ENCODE results near the gene CUL9.

The CUL9 gene

GRCh38 chr6:43255408-43256054 is 73.5 kb downstream of the CUL9 start:
- no peaks in the 10 kb centered on the region for H3K9me3 ChIP-seq
- H3K36me3 ChIP-seq, result no peaks in the 10 kb centered on the region
- H3K27ac ChIP-seq, result no peak overlapping the region
- no peak overlapping the region for H3K4me3 ChIP-seq (ENCODE audit: low read depth in 1 of 2, low read length in 1 of 2)
- no peaks in the 10 kb centered on the region for H3K4me1 ChIP-seq (ENCODE audit: control insufficient read depth in 1 of 2, insufficient read depth in 1 of 2, low read depth in 1 of 2, low read length in 1 of 2)
- no peak for TF ChIP-seq CTCF (IDR thresholded peaks at IDR 0.05)
- peaks cover 72% of the 10 kb centered on the region for H3K27me3 ChIP-seq

- Histone ChIP-seq H3K27me3 (peaks cover 59% of the 10 kb centered on the region), H3K9me3 (no peaks in the 10 kb centered on the region)
Measured at GRCh38 chr6:43256670-43257366, 74.8 kb downstream of the CUL9 start.

GRCh38 chr6:43257367-43258145 is 75.6 kb downstream of the CUL9 start:
- H3K4me3 ChIP-seq (ENCODE audit: low read depth in 1 of 2, low read length in 1 of 2), result no peak overlapping the region
- H3K9me3 ChIP-seq, result no peaks in the 10 kb centered on the region
- H3K4me1 ChIP-seq (ENCODE audit: control insufficient read depth in 1 of 2, insufficient read depth in 1 of 2, low read depth in 1 of 2, low read length in 1 of 2), result no peaks in the 10 kb centered on the region
- no peak for TF ChIP-seq CTCF (IDR thresholded peaks at IDR 0.05)
- H3K27me3 ChIP-seq, result peaks cover 52% of the 10 kb centered on the region
- H3K27ac ChIP-seq, result no peak overlapping the region
- H3K36me3 ChIP-seq, result no peaks in the 10 kb centered on the region

More at GRCh38 chr6:43256670-43257366, 74.8 kb downstream of the CUL9 start:
- H3K36me3 ChIP-seq, result no peaks in the 10 kb centered on the region
- TF ChIP-seq CTCF (IDR thresholded peaks at IDR 0.05), result no peak
- no peak overlapping the region for H3K27ac ChIP-seq
- H3K4me3 ChIP-seq (ENCODE audit: low read depth in 1 of 2, low read length in 1 of 2), result no peak overlapping the region
- H3K4me1 ChIP-seq (ENCODE audit: control insufficient read depth in 1 of 2, insufficient read depth in 1 of 2, low read depth in 1 of 2, low read length in 1 of 2), result no peaks in the 10 kb centered on the region

GRCh38 chr6:43258180-43258579 is 76.2 kb downstream of the CUL9 start:
- Histone ChIP-seq H3K27ac (no peak overlapping the region), H3K36me3 (no peaks in the 10 kb centered on the region), H3K9me3 (no peaks in the 10 kb centered on the region), H3K4me1 (ENCODE audit: control insufficient read depth in 1 of 2, insufficient read depth in 1 of 2, low read depth in 1 of 2, low read length in 1 of 2) (no peaks in the 10 kb centered on the region), H3K27me3 (peaks cover 45% of the 10 kb centered on the region), H3K4me3 (ENCODE audit: low read depth in 1 of 2, low read length in 1 of 2) (no peak overlapping the region)
- TF ChIP-seq CTCF (IDR thresholded peaks at IDR 0.05), result no peak

GRCh38 chr6:43258807-43259686 is 77.1 kb downstream of the CUL9 start:
- H3K4me3 ChIP-seq (ENCODE audit: low read depth in 1 of 2, low read length in 1 of 2), result no peak overlapping the region
- peaks cover 37% of the 10 kb centered on the region for H3K27me3 ChIP-seq
- no peak for TF ChIP-seq CTCF (IDR thresholded peaks at IDR 0.05)
- no peak overlapping the region for H3K27ac ChIP-seq
- no peaks in the 10 kb centered on the region for H3K9me3 ChIP-seq
- H3K4me1 ChIP-seq (ENCODE audit: control insufficient read depth in 1 of 2, insufficient read depth in 1 of 2, low read depth in 1 of 2, low read length in 1 of 2), result no peaks in the 10 kb centered on the region
- H3K36me3 ChIP-seq, result no peaks in the 10 kb centered on the region
